Skeletal muscle tissue (tissue), 4 donors: ENCODE data around the gene STUM. TPM values are rescaled to one million over a fixed set of nuclear protein-coding genes. Genes with fewer than 3 reads are reported as not detected.
"Not testable (repeated sequence)": the region's sequence is repeated elsewhere in the genome, so short reads cannot be mapped to it uniquely, and the experiment has no call there.

ENCODE experiments used
- H3K27ac ChIP-seq: one replicate; pipeline ENCODE4 v1.7.0; 2013; ENCODE audit warnings: mild to moderate bottlenecking, low read depth, low read length, inconsistent platforms
- H3K27me3 ChIP-seq, 3 donors: one replicate each; pipeline ENCODE4 v1.7.0; 2013; ENCODE audit warnings: low read length in 3 of 3; ENCODE audit not compliant: control insufficient read depth in 3 of 3, insufficient read depth in 3 of 3
- H3K36me3 ChIP-seq, 3 donors: one replicate each; pipeline ENCODE4 v1.7.0; 2013; ENCODE audit warnings: low read length in 3 of 3; ENCODE audit not compliant: control insufficient read depth in 3 of 3, insufficient read depth in 3 of 3
- H3K4me1 ChIP-seq, 3 donors: one replicate each; pipeline ENCODE4 v1.7.0; 2013; ENCODE audit warnings: low read length in 3 of 3, mild to moderate bottlenecking in 3 of 3; ENCODE audit not compliant: control insufficient read depth in 3 of 3, insufficient read depth in 3 of 3
- H3K4me3 ChIP-seq, 3 donors: one replicate each; pipeline ENCODE4 v1.7.0; 2013; ENCODE audit warnings: low read length in 3 of 3
- H3K9ac ChIP-seq, 3 donors: one replicate each; pipeline ENCODE4 v1.7.0; 2013; ENCODE audit warnings: low read length in 3 of 3, mild to moderate bottlenecking in 3 of 3, moderate library complexity in 2 of 3, low read depth in 1 of 3
- H3K9me3 ChIP-seq, 3 donors: one replicate each; pipeline ENCODE4 v1.7.0; 2013; ENCODE audit warnings: low read length in 3 of 3; ENCODE audit not compliant: control insufficient read depth in 3 of 3
- total RNA-seq: library from RNA; depleted of rRNA; stranded (reverse); fragments of >200 nt; gene quantifications from one replicate; pipeline ENCODE4 v1.2.3, GENCODE V29; 2014
- donor health status: Osteomylitis.

Gene STUM
- total RNA-seq, 1 donor from 2014 or later = 2.6 TPM

DNA sequence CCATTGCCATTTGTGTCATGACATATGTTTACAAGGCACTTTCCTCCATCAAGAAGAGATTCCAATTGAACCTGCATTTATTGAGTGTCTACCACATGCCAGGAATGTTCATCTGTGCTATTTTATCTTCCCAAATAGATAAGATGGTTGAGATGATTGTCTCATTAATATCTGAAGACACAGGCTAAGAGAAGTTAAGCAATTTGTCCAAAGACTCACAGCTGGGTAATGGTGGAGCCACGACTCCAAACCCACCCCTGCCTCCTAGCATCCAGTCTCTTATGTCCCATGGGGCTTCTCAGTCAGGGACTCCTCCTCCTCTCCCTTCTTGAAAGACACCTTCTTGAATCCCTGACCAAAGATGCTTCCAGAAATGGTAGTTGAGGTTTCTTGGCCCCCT, 68.1 kb downstream of the STUM start:
- H3K4me3 ChIP-seq = no peak overlapping the region
- H3K4me1 ChIP-seq = no peaks in the 10 kb centered on the region
- no peaks in the 10 kb centered on the region for H3K9me3 ChIP-seq
- H3K27ac ChIP-seq = no peak overlapping the region
- no peak overlapping the region for H3K9ac ChIP-seq
- peaks cover 0 to 4% (median 0%) of the 10 kb centered on the region in 3 donors for H3K27me3 ChIP-seq
- H3K36me3 ChIP-seq = no peaks in the 10 kb centered on the region

DNA sequence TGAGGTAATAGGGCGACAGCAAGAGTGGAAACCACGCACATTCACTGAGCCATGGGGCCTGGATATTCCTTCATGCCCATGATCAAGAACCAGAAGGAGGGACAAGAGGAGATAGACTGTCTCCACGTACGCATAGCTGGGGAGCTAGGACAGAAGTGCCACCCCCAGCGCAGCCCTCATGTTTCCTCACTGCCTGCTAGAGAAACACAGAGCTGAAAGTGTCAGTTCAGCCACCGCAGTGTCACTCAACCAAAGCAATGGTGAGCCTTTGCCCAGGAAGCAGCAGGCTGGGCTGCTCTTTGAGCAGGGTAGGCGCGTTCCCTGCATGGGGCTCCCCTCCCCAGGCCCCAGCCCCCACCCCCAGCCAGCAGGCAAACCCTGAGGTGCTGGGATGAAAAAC, 68.5 kb downstream of the STUM start:
- H3K4me1 ChIP-seq = no peaks in the 10 kb centered on the region
- no peaks in the 10 kb centered on the region for H3K9me3 ChIP-seq
- H3K27me3 ChIP-seq = peaks cover 0 to 4% (median 0%) of the 10 kb centered on the region in 3 donors
- H3K9ac ChIP-seq = no peak overlapping the region
- no peaks in the 10 kb centered on the region for H3K36me3 ChIP-seq
- H3K27ac ChIP-seq = no peak overlapping the region
- H3K4me3 ChIP-seq = no peak overlapping the region

DNA sequence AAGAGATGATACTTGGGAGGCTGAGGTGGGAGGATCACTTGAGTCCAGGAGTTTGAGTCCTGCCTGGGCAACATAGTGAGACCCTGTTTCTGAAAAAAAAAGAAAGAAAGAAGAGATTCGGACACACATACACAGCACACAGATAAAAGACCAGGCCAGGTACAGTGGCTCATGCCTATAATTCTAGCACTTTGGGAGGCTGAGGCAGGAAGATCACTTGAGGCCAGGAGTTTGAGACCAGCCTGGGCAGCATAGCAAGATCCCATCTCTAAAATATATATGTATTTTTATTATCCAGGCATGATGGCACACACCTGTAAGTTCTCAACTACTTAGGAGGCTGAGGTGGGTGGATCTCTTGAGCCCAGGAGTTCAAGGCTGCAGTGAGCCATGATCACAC, 69.2 kb downstream of the STUM start:
- H3K9ac ChIP-seq, H3K4me1 ChIP-seq, H3K27ac ChIP-seq, H3K36me3 ChIP-seq, H3K27me3 ChIP-seq, H3K4me3 ChIP-seq, H3K9me3 ChIP-seq: not testable (repeated sequence)

DNA sequence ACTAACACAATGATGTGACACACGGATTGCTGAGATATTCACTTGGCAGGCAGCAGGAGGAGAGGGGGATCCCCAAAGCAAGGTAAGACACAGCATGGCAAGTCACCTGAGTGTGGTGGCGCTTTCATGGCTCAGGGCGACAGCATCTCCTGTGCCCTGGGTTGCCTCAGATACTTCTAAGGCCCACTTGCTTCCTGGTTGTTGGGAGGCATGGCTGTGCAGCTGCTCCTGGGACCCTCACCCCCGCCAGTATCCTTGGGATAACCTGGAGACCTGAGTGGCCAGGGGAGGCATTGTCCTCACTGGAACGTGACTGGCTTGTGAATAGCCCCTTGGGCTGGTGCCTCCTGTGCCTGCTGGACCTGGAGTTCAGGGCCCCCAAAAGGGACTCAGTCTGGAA, 69.8 kb downstream of the STUM start:
- Histone ChIP-seq H3K4me3 (no peak overlapping the region), H3K36me3 (no peaks in the 10 kb centered on the region), H3K27ac (no peak overlapping the region), H3K4me1 (no peaks in the 10 kb centered on the region), H3K9ac (no peak overlapping the region), H3K9me3 (peaks cover 0 to 3% (median 3%) of the 10 kb centered on the region in 3 donors), H3K27me3 (peaks cover 0 to 4% (median 0%) of the 10 kb centered on the region in 3 donors)

DNA sequence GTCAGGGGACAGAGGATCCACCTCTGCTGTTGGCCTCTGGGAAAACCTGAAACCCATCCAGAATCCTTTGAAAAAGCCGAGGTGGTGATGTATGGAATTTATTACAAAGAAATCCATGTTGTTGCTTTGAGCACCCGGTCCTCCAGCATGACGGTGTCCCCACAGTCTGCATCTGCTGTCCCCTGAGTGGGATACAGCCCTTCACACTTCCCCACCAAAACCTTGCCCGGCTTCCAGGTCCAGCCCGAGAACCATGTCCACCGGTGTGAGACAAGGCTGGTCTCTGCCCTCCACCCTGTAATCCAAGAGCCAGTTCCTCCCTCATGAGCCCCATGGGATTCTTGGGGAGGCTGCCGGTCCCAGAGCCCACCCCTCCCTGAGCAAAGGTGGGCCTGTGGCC, 70.5 kb downstream of the STUM start:
- Histone ChIP-seq H3K9me3 (peaks cover 0 to 3% (median 3%) of the 10 kb centered on the region in 3 donors), H3K27me3 (peaks cover 0 to 4% (median 0%) of the 10 kb centered on the region in 3 donors), H3K36me3 (no peaks in the 10 kb centered on the region), H3K9ac (no peak overlapping the region), H3K4me3 (no peak overlapping the region), H3K27ac (no peak overlapping the region), H3K4me1 (no peaks in the 10 kb centered on the region)

DNA sequence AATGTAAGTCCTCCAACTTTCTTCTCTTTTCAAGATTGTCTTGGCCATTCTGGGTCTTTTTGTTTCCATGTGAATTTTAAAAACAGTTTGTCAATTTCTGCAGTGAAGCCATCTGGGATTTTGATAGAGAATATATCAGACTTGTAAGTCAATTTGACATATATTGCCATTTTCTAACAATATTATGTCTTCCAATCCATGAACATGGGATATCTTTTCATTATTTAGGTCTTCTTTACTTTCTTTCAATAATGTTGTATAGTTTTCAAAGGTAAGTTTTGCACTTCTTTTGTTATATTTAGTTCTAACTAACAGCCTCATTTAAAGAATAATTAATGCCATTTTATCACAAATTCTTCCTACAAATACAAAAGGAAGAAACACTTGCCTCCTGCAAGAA, 73.4 kb downstream of the STUM start:
- Histone ChIP-seq H3K9ac (no peak overlapping the region), H3K27me3 (peaks cover 0 to under 1% (median 0%) of the 10 kb centered on the region in 3 donors), H3K9me3 (peaks cover 0 to 3% (median 3%) of the 10 kb centered on the region in 3 donors), H3K36me3 (no peaks in the 10 kb centered on the region), H3K4me1 (peaks cover 7% of the 10 kb centered on the region in 3 donors), H3K27ac (no peak overlapping the region), H3K4me3 (no peak overlapping the region)

DNA sequence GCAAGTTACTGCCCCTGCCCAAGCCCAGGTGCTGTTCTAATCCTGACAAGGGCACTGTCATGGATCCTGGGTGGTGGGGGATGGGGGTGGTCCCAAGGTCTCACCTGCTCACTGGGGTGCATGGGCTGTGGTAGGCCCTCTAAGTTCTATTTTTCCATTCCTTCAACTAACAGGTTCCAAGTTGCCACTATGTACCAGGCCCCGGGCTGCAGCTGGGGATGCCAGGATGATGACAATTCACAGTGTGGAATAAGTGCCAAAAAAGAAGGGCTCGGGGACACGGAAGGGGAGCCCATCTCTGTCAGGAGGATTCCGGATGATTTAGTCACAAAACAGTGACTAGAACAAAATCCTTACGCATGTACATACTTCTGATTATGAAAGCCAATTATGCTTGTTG, 76.0 kb downstream of the STUM start:
- H3K36me3 ChIP-seq = no peaks in the 10 kb centered on the region
- H3K4me3 ChIP-seq = no peak overlapping the region
- no peaks in the 10 kb centered on the region for H3K27me3 ChIP-seq
- H3K9me3 ChIP-seq = peaks cover 0 to 3% (median 3%) of the 10 kb centered on the region in 3 donors
- no peak overlapping the region for H3K9ac ChIP-seq
- H3K4me1 ChIP-seq = peaks cover 7 to 9% (median 7%) of the 10 kb centered on the region in 3 donors
- H3K27ac ChIP-seq = no peak overlapping the region

DNA sequence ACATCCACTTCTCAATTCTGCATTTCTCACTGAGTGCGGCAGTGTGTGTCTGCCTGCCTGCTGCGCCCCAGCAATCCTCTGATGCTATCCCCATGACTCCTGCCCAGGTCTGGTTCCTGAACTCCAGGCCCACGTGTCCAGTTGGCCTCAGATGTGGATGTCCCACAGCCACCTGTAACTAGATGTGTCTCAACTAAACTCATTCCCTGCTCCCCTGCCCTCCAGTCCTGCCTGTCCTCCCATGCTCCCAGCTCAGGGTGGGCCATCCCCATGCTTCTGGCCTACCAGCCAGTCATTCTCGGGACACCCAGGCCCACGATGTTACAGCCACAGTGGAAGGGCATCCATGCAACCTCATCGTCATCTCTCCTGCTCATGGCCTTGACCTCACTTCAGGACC, 76.8 kb downstream of the STUM start:
- Histone ChIP-seq H3K27me3 (no peaks in the 10 kb centered on the region), H3K9me3 (peaks cover 0 to 3% (median 3%) of the 10 kb centered on the region in 3 donors), H3K9ac (no peak overlapping the region), H3K27ac (no peak overlapping the region), H3K4me3 (no peak overlapping the region), H3K4me1 (peaks cover 7 to 9% (median 7%) of the 10 kb centered on the region in 3 donors), H3K36me3 (no peaks in the 10 kb centered on the region)

DNA sequence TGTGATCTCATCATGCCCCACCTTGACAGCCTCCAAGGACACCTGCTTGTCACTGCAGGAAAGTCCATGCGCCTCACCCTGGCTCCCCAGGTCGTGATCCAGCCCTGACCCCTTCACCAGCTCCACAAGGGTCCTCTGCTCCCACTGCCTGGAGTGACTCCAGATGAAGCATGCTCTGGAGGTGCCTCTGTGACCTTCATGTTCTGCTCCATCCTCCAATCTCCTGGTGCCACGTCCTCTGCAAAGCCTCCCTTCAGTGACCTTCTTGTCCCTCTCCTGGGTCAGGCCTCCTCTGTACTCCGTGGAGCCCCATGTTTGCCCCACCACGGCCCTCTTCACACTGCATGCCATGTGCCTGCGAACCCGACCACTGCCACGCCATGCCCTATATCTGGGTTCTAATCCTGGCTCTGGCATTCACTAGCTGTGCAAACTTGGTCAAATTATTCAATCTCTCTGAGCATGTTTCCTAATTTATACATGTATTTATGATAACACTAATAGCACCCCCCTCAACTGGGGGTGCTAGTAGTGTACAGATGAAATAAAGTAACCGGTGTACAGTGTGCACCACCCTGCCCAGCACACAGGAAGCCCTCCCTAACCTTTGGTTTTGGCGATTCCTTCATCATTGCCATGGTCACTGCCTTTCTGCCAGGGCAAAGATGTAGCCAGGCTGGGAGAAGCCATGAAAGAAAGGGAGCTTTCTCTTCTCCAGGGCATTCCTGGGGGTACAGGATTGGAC, 77.4 kb downstream of the STUM start:
- Histone ChIP-seq H3K27me3 (no peaks in the 10 kb centered on the region), H3K4me3 (no peak overlapping the region), H3K4me1 (peaks cover 7 to 9% (median 7%) of the 10 kb centered on the region in 3 donors), H3K27ac (no peak overlapping the region), H3K36me3 (no peaks in the 10 kb centered on the region), H3K9ac (peak overlapping the region in 1 of 3 donors; percentile 54), H3K9me3 (peaks cover 0 to 3% (median 3%) of the 10 kb centered on the region in 3 donors)

DNA sequence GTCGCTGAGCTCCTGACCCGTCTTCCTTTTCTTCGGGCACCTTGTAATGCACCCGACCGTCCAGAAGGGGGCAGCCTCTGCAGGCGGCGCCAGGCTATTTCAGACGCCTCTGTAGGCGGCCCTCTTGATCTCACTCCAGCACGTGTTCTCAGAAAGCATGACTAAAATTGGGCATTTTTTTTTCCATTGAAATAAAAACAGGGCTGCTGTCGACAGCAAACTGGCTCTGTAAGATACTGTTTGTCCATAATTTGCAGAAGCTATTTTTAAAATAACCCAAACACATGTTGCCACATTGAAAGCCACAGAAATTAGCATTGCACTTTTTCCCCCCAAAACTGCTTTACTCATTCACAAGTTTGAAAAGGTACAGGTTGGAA, 78.0 kb downstream of the STUM start:
- Histone ChIP-seq H3K4me3 (no peak overlapping the region), H3K36me3 (no peaks in the 10 kb centered on the region), H3K27ac (no peak overlapping the region), H3K9ac (peak overlapping the region in 1 of 3 donors; percentile 54), H3K9me3 (peaks cover 0 to 3% (median 3%) of the 10 kb centered on the region in 3 donors), H3K27me3 (no peaks in the 10 kb centered on the region), H3K4me1 (peaks cover 7 to 9% (median 7%) of the 10 kb centered on the region in 3 donors)
